HUES48 (cell line): ENCODE results near the gene MYCN.
"Not testable (repeated sequence)": the region's sequence is repeated elsewhere in the genome, so short reads cannot be mapped to it uniquely, and the experiment has no call there.

Experiments used
- H3K27ac ChIP-seq: one replicate; pipeline ENCODE4 v1.7.0; 2013; ENCODE audit warnings: low read depth, low read length, inconsistent platforms
- H3K27me3 ChIP-seq: 2 replicates; pipeline ENCODE4 v1.6.1; 2013; ENCODE audit warnings: mild to moderate bottlenecking, low read length; ENCODE audit not compliant: control insufficient read depth, insufficient read depth
- H3K36me3 ChIP-seq: 2 replicates; pipeline ENCODE4 v1.6.1; 2013; ENCODE audit warnings: low read length; ENCODE audit not compliant: control insufficient read depth, insufficient read depth
- H3K4me1 ChIP-seq: 2 replicates; pipeline ENCODE4 v1.6.1; 2013; ENCODE audit warnings: mild to moderate bottlenecking, low read length; ENCODE audit not compliant: control insufficient read depth, insufficient read depth
- H3K4me3 ChIP-seq: 2 replicates; pipeline ENCODE4 v1.5.1; 2013; ENCODE audit warnings: mild to moderate bottlenecking, low read depth, low read length
- H3K9ac ChIP-seq: 2 replicates; pipeline ENCODE4 v1.6.1; 2013; ENCODE audit warnings: mild to moderate bottlenecking, low read depth, low read length, moderate library complexity
- H3K9me3 ChIP-seq: 2 replicates; pipeline ENCODE4 v1.6.1; 2013; ENCODE audit warnings: low read length; ENCODE audit not compliant: control insufficient read depth, insufficient read depth

The MYCN gene

DNA sequence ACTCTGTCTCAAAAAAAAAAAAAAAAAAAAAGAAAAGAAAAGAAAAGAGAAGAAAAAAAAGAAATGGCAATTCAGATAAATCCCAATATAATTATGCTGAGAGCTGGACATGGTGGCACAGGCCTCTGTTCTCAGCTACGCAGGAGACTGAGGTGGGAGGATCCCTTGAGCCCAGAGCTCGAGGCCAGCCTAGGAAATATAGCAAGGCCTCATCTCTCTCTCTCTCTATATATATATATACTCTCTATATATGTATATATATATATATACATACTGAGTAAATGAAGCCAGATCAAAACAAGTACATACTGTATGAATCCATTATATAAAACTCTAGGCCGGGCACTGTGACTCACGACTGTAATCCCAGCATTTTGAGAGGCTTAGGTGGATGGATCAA, 30.6 kb upstream of the MYCN start:
- Histone ChIP-seq H3K27ac (no peak overlapping the region), H3K27me3 (no peaks in the 10 kb centered on the region), H3K36me3 (no peaks in the 10 kb centered on the region), H3K4me1 (no peaks in the 10 kb centered on the region), H3K9ac (no peak overlapping the region), H3K4me3 (no peak overlapping the region), H3K9me3 (no peaks in the 10 kb centered on the region)

DNA sequence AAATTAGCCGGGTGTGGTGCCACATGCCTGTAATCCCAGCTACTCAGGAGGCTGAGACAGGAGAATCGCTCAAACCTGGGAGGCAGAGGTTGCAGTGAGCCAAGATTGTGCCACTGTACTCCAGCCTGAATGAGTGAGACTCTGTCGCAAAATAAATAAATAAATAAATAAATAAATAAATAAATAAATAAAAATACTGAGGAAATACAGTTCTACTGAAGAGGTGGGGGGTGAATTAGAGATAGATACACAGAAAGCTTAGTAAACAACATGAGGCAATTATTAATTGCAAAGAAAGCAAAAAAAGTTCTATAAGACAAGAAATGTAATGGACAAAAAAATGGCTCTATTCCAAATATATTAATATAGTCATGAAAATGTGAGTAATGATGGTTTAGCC, 29.1 kb upstream of the MYCN start:
- not testable (repeated sequence) for H3K4me3 ChIP-seq, H3K27me3 ChIP-seq, H3K4me1 ChIP-seq, H3K36me3 ChIP-seq, H3K9ac ChIP-seq, H3K27ac ChIP-seq, H3K9me3 ChIP-seq

DNA sequence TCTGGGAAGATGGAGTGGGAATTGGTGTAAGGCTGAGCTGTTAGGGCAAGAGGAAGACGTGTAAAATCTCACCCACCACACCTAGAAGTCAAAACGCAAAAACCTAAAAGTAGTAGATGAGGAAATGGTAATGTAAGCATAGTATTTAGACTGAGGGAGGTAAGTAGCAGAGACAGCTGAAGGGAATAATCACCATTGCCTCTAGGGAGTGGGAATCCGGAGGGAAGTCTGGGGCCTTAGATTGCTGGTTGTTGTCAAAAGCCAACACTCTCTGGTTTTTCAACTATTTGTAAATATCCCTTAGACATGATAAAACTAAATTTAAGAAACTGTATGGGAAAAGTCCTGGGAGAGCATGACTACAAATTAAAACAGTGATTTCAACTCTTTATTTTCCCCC, 28.7 kb upstream of the MYCN start:
- H3K4me1 ChIP-seq = no peaks in the 10 kb centered on the region
- no peaks in the 10 kb centered on the region for H3K36me3 ChIP-seq
- H3K27me3 ChIP-seq = no peaks in the 10 kb centered on the region
- no peak overlapping the region for H3K27ac ChIP-seq
- no peak overlapping the region for H3K4me3 ChIP-seq
- H3K9ac ChIP-seq = no peak overlapping the region
- H3K9me3 ChIP-seq = no peaks in the 10 kb centered on the region

DNA sequence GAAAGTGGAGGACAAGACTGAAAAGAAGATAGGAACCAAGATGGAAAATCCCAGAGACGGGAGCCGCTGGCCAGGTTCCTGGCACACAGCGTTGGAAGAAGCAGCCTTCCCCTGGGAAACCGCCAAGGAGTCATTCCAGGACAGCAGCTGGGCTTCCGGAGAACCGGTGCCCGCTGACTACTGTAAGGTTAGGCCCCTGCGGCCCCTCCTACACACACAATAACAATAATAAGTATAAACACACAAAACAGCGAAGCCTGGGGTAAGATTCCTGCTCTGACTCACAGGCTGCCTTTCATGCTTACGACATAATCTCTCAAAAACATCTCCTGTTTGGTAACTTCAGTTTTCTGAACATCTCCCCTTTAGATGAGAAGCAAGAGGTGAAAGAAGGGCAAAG, 28.1 kb upstream of the MYCN start:
- Histone ChIP-seq H3K9me3 (no peaks in the 10 kb centered on the region), H3K27me3 (no peaks in the 10 kb centered on the region), H3K4me1 (no peaks in the 10 kb centered on the region), H3K4me3 (no peak overlapping the region), H3K27ac (no peak overlapping the region), H3K36me3 (no peaks in the 10 kb centered on the region), H3K9ac (no peak overlapping the region)

DNA sequence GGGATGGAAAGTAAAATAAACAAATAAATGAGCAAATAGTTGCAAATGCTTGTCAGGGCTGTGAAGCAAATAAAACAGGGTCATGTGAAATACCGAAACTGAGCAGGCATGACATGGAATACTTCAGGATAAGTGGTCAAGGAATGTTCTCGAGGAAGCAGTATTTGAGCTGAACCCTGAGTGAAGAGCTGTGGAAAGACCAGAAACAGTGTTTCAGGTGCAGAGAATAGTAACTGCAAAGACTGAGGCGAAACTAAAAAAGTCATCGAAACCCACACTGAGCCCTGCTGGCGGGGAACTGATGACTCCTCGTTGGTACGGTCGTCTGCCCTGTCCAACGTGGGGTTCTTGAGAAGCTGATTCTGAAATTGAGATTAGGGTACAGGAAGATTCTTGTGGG, 27.2 kb upstream of the MYCN start:
- H3K27ac ChIP-seq = no peak overlapping the region
- H3K36me3 ChIP-seq = no peaks in the 10 kb centered on the region
- H3K9me3 ChIP-seq = no peaks in the 10 kb centered on the region
- no peaks in the 10 kb centered on the region for H3K4me1 ChIP-seq
- H3K27me3 ChIP-seq = no peaks in the 10 kb centered on the region
- no peak overlapping the region for H3K9ac ChIP-seq
- H3K4me3 ChIP-seq = no peak overlapping the region

DNA sequence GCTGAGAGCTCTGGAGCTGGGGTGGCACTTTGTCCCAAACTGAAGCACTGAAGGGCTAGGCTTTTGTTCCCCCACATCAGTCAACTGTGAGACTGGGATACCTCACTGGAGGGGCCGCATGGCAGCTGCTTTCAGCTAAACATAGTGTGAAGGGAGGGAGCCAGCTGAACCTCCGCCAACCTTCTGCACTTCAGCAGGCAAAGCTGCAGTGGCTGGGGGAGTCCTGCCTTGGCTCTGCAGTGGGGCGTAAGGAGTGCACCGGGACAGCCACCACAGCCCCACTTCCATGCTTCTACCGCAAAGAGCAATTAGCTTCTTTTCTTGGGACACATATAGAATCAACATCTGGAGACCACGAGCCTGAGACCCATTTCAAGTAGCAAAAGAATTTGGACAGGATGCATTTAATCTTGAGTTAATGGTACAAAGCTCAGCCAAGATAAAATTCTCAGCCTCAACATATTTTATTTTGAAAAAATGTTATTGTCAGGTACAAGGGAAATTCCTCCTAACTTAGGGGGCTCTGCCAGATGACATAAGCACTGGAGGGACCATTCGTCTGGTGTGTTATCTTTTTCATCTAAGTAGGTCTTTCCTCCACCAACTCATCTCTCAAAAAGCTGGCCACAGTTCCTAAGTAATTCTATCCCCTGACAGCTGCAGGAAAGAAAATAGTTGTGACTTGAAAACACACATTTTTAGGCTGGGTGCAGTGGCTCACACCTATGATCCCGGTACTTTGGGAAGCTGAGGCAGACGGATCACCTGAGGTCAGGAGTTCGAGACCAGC, 25.6 kb upstream of the MYCN start:
- Histone ChIP-seq H3K27ac (no peak overlapping the region), H3K4me3 (no peak overlapping the region), H3K9me3 (no peaks in the 10 kb centered on the region), H3K9ac (no peak overlapping the region), H3K36me3 (no peaks in the 10 kb centered on the region), H3K27me3 (no peaks in the 10 kb centered on the region), H3K4me1 (no peaks in the 10 kb centered on the region)

DNA sequence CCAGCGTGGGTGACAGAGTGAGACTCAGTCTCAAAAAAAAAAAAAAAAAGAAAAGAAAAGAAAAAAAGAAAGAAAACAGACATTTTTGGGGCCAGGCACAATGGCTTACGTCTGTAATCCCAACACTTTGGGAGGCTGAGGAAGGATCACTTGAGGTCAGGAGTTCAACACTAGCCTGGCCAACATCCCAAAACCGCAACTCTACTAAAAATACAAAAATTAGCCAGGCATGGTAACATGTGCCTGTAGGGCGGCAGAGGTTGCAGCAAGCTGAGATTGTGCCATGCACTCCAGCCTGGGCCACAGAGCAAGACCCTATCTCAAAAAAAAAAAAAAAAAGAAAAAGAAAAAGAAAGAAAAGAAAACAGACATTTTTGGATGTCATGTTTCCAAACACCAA, 24.8 kb upstream of the MYCN start:
- H3K9me3 ChIP-seq, H3K4me1 ChIP-seq, H3K27me3 ChIP-seq: not testable (repeated sequence)

DNA sequence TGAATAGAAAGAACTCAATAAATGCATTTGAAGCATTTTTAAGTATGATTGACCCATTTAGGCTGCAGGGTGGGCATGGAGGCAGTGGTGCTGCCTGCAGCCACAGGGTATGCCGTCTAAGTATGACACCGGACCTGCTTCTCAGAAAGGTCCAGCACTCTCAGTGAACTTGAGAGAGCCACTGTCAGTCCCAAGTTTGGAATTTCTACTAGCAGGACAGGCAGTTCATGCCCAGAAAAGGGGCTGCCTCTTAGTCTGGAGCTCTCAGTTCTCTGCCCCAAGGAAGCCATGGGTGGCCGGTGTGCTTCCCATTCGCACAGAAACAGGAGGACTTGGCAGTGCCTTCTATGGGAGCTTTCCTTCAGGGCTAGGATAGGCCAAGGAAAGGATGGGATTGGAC, 24.0 kb upstream of the MYCN start:
- Histone ChIP-seq H3K4me3 (no peak overlapping the region), H3K9ac (no peak overlapping the region), H3K36me3 (no peaks in the 10 kb centered on the region), H3K9me3 (no peaks in the 10 kb centered on the region), H3K27me3 (no peaks in the 10 kb centered on the region), H3K27ac (no peak overlapping the region), H3K4me1 (no peaks in the 10 kb centered on the region)

More for the DNA sequence above, 24.8 kb upstream of the MYCN start:
- H3K27ac ChIP-seq, H3K9ac ChIP-seq, H3K36me3 ChIP-seq, H3K4me3 ChIP-seq: not testable (repeated sequence)

DNA sequence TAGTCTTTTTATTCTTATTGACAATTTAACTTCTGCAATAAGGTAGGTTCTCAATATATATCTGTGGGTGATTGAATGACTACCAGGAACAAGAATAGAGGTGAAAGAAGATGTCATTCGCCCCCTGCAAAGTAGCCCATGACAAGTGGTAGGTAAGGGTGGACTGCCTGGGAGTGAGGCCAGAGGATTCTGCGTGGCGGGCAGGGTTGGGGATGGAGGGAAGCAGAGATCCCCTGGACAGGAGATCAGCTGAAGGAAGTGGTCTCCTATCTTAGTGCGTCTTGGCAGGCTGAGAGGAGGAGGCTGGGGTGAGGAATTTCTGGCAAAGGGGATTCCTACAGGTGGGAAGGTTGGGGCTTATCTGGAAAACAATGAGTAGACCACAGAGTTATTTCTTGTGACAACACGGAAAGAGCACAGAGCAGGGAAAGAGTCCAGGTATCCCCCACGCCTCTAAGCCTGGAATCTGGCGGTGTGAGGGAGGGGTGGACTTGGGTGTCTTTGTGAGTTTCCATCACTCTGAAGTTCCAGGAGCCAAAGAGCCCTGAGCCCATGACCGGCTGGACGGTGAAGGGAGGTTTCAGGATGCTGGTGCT, 21.5 kb upstream of the MYCN start:
- no peak overlapping the region for H3K9ac ChIP-seq
- H3K4me1 ChIP-seq = no peaks in the 10 kb centered on the region
- no peaks in the 10 kb centered on the region for H3K9me3 ChIP-seq
- H3K36me3 ChIP-seq = no peaks in the 10 kb centered on the region
- no peak overlapping the region for H3K27ac ChIP-seq
- no peaks in the 10 kb centered on the region for H3K27me3 ChIP-seq
- H3K4me3 ChIP-seq = no peak overlapping the region

DNA sequence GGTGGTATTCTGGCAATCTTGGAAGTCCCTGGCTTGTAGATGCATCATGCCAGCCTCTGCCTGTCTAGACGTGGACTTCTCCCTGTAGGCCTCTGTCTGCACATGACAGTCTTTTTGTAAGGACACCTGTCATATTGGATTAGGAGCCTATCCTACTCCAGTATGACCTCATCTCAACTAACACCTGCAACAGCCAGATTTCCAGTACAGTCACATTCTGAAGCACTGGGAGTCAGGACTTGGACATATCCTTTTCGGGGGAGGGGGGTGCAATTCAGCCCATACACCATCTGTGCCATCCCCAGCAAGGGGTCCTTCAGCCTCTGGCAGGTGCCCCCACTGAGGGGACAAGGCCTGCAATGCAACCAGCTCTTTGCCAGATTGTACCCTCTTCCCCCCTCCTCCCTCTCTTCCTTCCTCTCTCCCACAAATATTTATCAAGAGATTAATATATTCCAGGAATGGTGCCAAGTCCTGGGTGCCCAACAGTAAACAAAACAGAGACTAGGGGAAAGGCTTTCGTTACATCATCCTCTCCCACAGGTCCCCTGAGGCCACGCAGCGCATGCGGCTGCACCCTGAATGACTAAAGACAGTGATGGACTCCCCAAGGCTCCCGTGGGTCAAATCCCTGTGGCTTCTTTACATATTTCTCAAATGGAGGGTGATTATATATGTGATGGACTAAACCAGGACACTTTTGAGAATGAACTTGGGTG, 20.5 kb upstream of the MYCN start:
- Histone ChIP-seq H3K36me3 (no peaks in the 10 kb centered on the region), H3K9me3 (no peaks in the 10 kb centered on the region), H3K4me3 (no peak overlapping the region)

DNA sequence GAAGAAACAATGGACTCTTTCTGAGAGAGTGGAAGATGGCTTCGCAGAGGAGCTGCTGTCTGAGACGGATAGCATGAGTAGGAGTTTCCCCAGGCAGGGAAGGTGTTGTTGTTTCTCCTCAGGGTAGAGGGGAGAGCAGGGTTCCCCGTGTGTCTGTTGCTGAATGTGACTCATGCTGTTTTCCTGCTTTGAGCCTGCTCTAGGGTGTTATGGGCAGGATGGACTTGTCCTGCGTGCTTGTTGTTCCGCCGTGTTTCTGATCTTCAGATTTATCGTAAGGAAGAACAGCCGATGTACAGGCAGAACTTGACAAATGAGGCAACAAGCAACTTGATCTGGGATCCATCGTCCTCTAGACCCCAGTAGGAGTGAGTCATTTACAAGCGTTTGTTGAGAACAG, 19.7 kb upstream of the MYCN start:
- Histone ChIP-seq H3K9me3 (no peaks in the 10 kb centered on the region), H3K4me3 (no peak overlapping the region), H3K36me3 (no peaks in the 10 kb centered on the region), H3K4me1 (no peaks in the 10 kb centered on the region), H3K9ac (no peak overlapping the region), H3K27me3 (no peaks in the 10 kb centered on the region), H3K27ac (no peak overlapping the region)

More for the DNA sequence above, 20.5 kb upstream of the MYCN start:
- Histone ChIP-seq H3K9ac (no peak overlapping the region), H3K4me1 (no peaks in the 10 kb centered on the region), H3K27me3 (no peaks in the 10 kb centered on the region), H3K27ac (no peak overlapping the region)
